Measurements from ENCODE around the gene ATP11B.
A peak's percentile ranks its signal among the peaks of the same experiment; 100 is the strongest.

ATP11B gene

DNA sequence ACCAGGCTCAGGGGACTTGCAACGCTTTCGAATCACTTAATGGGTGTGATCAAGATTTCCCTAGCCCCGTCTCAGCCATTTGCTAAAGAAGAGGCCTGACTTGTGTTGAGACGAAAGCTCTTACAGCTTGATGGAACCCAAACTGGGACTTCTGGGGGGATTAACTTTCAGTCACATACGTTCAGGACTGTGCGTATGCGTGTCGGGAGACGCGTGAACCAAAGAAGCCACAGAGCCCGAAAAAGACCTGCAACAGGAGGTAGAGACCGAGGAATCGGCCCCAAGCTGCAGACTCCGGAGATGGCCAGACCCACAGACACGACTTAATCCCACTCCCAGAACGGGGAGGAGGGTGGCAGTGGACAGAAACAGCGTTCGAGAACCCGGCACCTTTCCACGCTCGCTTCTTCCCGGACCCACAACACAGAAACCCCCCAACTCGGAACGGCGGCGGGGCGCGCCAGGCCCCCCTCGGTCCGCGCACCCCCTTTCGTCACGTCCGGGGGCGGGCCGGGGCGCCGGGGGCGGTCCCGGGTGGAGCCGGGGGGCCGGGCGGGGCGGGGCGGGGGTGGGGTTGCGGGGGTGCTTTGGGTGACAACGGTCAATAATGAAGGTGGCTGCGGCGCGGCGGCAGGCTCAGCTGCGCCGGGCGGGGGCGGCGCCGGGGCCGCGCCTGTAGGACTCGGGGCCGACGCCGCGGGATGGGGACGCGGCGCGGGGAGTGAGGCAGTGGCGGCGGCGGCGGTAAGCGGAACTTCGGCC, at the start of gene ATP11B:
TSS of gene ATP11B (plus strand) at position 604 of the 762 bp plus-strand sequence. CDS start 256 bp downstream, outside the sequence.
- DNase-seq (ENCODE audit: low spot score): peak; percentile 97

- DNase-seq (ENCODE audit: low spot score): no peak
These were observed 46.3 kb upstream of the ATP11B start for GRCh38 chr3:182746959-182747358.

DNA sequence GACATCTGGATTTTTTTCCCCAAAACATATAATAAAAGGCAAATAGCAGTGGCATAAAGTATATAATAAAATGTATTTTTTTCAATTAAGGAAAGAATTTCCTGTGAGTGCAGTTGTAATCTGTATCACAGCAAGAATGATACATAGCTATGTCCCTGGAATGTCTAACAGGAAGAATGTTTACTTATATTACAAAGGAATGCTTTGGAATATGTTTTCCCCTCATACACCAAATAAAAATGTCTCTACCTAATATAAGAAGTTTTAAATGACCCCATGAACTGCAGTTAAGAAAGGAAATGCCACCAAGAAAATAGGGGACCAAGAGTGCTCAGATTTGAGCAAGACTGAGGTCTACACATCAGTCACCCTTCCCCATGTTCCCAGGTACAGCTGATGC, 38.0 kb upstream of the ATP11B start:
- DNase-seq (ENCODE audit: low spot score): peak; percentile 52

DNA sequence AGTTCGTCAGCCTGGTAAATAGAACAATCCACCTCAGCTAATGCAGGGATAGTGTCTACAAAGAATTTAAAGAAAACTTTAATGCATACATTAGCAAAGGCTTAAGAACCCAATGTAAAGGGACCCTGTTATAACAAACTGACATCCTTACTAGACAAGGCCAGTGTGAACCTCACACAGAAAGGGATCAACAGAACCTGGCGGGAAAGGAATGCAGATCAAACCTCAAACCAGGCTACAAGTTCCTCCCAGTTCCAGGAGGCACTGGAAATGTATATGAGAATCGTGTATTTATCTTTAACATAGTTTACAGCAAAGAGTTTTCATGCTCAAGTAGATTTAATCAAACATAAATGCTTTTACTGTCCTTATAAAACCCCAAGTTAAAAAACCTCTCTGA, 37.6 kb upstream of the ATP11B start:
- DNase-seq (ENCODE audit: low spot score): no peak

GRCh38 chr3:182760576-182761164, 32.6 kb upstream of the ATP11B start:
- no peak for DNase-seq (ENCODE audit: low spot score)

DNA sequence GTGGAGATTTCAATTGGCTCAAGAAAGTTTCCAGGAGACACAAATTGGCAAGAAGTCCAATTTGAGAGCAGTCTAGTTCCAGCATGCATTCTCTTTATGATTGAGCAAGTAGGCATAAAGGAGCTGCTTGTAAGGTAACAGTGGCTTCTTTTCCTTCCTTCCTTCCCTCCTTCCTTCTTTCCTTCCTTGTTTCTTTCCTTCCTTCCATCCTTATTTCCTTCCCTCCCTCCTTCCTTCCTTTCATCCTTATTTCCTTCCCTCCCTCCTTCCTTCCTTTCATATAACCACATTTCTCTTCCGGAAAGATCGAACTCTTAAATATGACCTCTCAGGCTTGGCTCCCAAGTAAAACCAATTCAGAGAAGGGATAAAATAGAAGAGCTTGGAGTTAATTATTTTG, 29.4 kb upstream of the ATP11B start:
- DNase-seq (ENCODE audit: low spot score): no peak

- DNase-seq (ENCODE audit: low spot score): no peak
These were observed 28.0 kb upstream of the ATP11B start for GRCh38 chr3:182765287-182765686.

DNA sequence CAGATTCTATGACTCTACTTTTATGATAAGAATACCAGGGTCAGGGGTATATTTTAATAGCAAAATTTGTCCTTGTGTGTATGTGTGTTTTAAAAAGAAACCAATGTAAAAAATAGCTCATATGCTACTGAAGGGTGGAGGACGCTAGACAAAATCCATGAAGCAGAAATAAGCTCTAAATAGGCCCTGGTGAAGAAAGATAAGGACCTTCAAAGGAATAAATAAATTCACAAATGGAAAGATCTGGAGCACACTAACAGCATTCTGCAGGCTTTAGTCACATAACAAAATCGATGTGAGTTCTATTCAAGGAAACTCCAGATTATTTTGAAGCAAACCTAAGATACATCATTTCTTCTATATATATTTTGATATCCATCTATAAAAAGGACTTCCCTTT, 27.2 kb upstream of the ATP11B start:
- no peak for DNase-seq (ENCODE audit: low spot score)

DNA sequence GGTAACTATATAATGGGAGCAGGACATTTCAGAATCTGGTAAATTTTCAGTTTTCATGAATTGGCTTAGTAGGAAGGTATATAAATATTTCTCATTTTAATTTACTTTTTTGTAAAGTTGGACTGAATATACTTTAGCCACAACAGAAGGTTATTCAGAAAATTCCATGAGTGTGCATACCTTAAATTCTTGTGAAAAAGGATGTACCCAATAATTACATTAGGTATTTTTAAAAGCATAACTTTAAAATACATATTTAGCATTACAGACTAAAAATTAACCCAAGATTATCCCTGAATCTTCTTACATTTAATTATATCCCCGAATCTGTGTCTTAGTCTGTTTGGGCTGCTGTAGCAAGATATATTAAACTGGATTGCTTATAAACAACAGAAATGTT, 24.9 kb upstream of the ATP11B start:
- no peak for DNase-seq (ENCODE audit: low spot score)

DNA sequence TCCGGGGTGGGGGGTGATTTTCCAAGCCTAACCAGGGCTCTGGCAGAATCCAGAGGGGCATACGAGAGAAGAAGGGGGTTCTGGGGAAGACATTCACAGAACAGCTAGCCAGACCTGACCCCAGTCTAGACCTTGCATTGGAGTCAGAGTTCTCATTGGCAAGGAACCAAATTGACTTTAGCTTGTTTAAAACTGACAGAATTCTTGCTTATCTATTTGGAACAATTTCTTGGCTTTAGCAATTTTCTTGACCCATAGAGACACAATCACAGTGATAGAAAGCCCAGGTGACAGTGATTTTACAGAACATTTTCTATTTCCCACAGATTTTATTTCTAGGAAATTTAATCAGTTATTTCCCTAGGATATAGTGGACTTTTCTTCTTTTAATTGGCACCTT, 23.6 kb upstream of the ATP11B start:
- no peak for DNase-seq (ENCODE audit: low spot score)

- no peak for DNase-seq (ENCODE audit: low spot score)
These were observed 11.2 kb upstream of the ATP11B start for GRCh38 chr3:182782149-182782548.

- DNase-seq (ENCODE audit: low spot score): no peak
These were observed 10.2 kb upstream of the ATP11B start for GRCh38 chr3:182783106-182783505.

DNA sequence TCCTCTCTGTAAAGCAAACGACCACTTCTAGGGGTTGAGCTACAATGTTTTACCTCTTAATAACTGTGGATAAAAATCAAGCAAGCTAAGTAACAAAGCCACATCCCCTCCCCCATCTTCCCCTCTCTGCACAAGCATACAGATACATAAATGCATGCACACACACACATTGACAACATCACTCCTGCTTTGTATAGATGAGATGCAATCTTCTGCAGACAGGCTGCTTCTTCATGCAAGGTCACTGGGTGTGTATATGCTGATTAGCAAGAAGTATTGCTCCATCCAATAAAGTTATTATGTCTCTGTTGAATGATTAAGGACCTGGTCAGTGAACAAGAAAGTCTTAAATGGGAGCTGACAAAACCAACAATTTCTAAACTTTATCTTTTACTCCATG, 8.8 kb upstream of the ATP11B start:
- no peak for DNase-seq (ENCODE audit: low spot score)

DNA sequence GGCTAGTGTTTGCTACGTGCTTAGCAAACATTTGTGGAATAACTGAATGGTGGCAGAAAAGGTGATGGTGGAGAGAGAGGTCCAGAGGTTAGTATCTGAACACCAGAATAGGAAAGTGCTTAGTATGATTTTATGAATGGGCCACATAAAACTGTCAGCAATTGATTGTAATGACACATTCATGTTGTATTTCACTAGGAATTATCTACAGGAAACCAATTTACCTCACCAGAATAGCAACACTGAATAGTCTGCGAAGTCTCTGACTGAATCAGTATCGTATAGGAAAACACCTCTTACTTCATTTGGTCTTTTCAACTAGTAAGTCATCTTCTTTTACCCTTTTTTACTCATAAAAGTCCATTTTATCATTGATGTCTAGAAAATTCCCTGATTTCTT, 8.2 kb upstream of the ATP11B start:
- DNase-seq (ENCODE audit: low spot score): no peak

GRCh38 chr3:182785756-182786155, 7.5 kb upstream of the ATP11B start:
- DNase-seq (ENCODE audit: low spot score): no peak

DNA sequence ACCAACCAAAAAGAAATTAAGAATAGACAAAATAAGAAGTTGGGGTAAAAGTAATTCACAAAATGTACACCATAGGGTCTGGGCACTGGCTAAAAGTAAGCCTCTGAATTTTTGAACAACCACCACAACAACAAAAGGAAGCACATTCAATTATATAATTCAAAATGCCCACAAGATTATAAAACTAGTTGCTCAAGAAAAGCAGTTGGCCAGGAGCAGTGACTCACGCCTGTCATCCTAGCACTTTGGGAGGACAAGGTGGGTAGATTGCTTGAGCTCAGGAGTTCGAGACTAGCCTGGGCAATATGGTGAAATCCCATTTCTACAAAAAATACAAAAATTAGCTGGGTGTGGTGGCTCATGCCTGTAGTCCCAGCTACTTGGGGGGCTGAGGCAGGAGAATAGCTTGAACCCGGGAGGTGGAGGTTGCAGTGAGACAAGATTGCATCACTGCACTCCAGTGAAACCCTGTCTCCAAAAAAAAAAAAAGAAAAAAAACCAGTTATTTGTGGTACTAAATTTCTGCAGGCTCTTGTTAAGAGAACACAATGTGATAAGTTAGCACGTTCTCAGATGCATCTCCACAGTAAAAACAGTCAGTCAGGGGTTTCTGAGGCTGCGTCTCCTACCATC, 6.6 kb upstream of the ATP11B start:
- DNase-seq (ENCODE audit: low spot score): no peak

GRCh38 chr3:182787302-182788036, 5.8 kb upstream of the ATP11B start:
- DNase-seq (ENCODE audit: low spot score): peak; percentile 60

DNA sequence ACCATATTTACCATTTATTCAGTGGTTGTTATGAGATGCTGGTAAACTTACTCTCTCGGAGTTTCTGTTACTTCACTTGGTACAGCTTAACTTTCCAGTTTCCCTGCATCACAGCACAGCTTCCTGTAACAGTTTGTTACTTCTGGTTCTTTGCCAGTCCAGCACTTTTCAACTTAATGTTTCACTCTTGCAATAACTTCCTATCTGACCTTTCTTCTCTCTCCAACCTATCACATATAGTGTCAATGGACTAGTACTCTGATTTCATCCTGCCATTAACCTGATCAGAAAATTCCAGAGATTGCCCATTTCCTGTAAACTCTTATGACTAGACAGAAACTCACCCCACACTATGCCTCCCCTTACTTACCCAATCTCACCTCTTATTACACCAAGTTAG, 3.9 kb upstream of the ATP11B start:
- no peak for DNase-seq (ENCODE audit: low spot score)

DNA sequence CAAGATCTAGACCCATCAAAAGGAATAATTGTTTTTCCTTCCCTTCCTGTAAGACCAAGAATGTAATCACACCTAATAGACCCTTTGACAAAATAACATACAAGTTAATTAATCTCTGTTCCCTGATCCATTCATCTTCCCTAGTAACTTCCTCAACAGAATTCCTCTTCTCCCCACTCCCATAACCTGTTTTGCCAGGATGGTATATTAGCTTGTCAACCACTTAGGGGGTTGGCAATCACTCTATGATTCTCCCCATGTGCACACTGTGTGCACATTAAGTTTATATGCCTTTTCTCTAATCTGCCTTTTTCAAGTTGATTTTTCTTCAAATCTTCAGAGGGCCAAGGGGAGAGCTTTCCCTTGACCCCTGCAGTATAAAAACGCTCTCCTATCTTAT, 2.7 kb upstream of the ATP11B start:
- DNase-seq (ENCODE audit: low spot score): no peak

DNA sequence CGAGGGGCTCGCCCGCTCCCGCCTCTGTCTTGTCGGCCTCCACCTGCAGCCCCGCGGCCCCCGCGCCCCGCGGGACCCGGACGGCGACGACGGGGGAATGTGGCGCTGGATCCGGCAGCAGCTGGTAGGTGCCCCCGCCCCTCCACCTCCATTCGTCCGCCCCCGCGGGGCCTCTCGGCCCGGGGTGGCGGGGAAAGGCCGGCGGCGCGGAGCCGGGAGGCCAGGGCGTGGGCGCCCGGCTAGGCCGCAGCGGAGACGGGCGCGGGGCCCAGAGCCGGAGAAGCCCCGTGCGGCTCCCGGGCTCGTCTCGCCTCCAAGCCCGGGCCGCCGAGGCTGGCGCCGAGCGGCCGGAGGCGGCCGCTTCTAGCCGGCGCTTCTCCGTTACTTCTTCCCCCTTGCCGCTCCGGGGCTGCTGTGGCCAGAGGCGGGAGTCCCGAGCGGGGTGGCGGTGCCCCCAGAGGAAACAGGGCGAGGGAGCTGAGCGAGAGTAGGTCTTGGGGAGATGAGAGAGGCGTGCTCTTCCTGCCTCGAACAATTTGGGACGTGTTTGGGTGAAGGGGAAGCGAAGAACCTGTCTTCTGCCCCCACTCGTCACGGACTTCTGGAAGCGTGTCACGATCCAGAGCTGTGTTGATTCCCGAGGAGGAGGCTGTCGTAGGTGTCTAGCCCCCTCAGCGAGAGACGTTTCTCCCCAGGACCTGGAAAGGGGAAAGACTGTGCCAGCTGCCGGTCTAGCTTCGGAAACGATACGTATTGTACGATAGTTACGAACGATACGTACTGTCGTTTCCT, 555 bp downstream of the ATP11B start:
- peak; percentile 77 for DNase-seq (ENCODE audit: low spot score)

- DNase-seq (ENCODE audit: low spot score): peak; percentile 20
These were observed 1.4 kb downstream of the ATP11B start for GRCh38 chr3:182794455-182795388.

Data from GM03348 (cell line).